Hepatocyte (in vitro differentiated cells): ENCODE data around the gene RBM19.

Experiments used
- EZH2phosphoT487 ChIP-seq: fragments of 200-600 bp; sonication (generic); IDR thresholded peaks from one replicate; pipeline ENCODE4 v1.6.1; 2018; ENCODE audit warnings: antibody characterized with exemption, mild to moderate bottlenecking, low read depth, moderate library complexity; ENCODE audit not compliant: unreplicated experiment, severe bottlenecking
- TF ChIP-seq, protein P1 (sequence below): fragments of 200-600 bp; sonication (generic); IDR thresholded peaks from 2 replicates; pipeline ENCODE4 v1.5.1; 2016; ENCODE audit warnings: antibody characterized with exemption, mild to moderate bottlenecking; ENCODE audit not compliant: poor library complexity

DNA sequence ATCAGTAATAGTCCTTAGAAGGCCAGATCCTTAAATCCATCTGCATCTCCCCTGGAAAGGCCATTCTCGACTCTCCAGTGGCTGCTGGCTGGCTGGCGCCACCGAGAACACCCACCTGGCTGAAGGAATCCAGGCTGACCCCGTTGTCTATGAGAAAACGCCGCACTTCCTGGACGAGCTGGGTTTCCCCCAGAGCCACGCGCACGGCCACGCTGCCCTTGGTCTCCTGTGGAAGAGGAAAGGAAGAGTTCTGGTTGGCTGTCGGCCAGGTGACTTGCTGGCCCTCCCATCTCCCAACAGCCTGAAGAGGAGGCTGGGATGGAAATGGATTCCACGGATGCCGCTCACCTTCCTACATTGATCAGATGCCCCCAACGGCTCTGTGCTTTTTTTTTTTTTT lies 23.9 kb downstream of the RBM19 start:
- TF ChIP-seq, protein P1, sequence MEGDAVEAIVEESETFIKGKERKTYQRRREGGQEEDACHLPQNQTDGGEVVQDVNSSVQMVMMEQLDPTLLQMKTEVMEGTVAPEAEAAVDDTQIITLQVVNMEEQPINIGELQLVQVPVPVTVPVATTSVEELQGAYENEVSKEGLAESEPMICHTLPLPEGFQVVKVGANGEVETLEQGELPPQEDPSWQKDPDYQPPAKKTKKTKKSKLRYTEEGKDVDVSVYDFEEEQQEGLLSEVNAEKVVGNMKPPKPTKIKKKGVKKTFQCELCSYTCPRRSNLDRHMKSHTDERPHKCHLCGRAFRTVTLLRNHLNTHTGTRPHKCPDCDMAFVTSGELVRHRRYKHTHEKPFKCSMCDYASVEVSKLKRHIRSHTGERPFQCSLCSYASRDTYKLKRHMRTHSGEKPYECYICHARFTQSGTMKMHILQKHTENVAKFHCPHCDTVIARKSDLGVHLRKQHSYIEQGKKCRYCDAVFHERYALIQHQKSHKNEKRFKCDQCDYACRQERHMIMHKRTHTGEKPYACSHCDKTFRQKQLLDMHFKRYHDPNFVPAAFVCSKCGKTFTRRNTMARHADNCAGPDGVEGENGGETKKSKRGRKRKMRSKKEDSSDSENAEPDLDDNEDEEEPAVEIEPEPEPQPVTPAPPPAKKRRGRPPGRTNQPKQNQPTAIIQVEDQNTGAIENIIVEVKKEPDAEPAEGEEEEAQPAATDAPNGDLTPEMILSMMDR = no peak
- TF ChIP-seq EZH2phosphoT487 = no peak
